HG03460 (cell line): ENCODE results near the gene MAGI2.
"Not testable (repeated sequence)": the region's sequence is repeated elsewhere in the genome, so short reads cannot be mapped to it uniquely, and the experiment has no call there.

Experiments used
- ATAC-seq: cut with Tn5 transposase; IDR thresholded peaks from one replicate; pipeline ENCODE4 v1.9.1; 2021; ENCODE audit not compliant: unreplicated experiment

Gene MAGI2

DNA sequence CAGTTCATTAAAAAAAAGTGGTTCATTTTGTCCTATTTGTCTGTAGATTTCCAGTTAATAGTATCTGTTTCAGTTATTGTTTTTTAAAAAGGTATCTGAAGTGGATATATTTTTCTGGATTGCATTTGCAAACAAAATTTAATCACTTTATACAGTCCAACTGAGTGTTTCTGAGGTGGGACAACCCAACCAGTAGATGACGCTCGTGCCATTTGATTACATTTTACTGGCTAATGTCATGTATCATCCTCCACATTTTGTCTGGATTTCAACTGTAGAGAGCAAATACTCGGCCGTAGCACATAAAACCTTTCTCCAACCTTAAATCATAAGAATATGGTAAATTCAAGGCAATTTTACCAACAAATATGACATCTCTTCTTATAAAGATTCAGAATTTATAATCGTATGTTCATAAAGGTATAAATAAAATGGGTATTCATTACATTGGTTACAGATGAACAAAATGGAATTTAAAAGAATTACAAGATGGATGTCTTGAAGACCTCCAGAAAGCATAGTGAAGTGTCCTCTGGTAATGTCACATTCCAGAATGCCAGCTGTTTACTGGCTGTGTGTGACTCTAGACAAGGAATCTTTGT, 865.9 kb downstream of the MAGI2 start:
- ATAC-seq: no peak

DNA sequence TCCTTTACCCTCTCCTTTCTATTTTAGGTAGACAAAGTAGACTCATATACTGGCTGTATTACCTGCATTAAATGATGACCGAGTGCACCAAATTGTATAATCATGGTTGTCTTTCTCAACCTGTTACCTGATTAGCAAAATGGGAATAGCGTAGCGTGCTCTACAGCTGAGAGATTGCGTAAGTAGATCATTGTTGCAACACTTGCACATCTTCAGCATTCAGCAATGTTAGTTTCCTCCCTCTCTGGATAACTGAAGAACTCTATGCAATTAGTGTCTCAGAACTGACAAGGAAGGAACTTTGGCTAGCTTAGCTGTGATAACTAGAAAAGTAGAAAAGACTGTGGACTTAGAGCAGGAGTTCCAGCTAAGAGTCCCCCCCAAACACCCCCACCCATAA, 867.5 kb downstream of the MAGI2 start:
- ATAC-seq: no peak

DNA sequence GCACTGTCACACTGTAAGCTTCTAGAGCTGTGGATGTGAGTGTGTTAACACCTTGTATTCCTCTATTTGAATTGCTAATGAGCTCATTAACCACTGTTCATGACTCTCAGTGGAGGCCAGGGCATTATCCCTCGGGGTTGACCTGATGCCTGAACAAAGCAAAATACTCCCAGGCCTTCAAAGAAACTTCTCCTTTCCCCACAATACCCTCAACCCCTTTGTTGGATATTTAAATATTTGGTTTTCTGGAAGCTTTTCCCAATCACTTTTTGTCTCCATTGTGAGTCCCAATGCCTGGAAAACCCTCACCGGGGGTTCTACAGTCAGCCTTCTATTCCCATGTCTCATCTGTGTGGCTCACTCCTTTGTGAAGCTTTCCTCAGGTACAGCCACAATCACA, 874.8 kb downstream of the MAGI2 start:
- no peak for ATAC-seq

DNA sequence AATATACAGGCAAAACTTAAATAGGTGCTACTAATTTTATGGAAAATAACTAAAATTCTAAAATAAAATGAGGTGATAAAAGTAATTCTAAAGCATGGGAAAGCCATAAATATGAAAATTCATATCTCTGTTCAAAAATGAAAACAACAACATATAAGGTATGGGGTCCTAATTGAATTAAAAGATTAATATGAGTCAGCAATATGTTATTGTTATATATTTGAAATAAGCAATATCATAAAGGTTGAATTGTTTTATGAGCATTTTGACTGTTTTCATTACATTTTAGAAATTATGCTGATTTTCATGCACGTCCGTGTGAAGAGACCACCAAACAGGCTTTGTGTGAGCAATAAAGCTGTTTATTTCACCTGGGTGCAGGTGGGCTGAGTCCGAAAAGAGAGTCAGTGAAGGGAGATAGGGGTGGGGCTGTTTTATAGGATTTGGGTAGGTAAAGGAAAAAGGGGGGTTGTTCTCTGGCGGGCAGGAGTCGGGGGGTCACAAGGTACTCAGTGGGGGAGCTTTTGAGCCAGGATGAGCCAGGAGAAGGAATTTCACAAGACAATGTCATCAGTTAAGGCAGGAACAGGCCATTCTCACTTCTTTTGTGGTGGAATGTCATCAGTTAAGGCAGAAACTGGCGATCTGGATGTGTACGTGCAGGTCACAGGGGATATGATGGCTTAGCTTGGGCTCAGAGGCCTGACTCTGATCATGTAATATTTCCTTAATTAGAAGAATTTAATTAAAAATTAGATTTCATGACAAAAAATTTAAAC, 876.1 kb downstream of the MAGI2 start:
- ATAC-seq: not testable (repeated sequence)

DNA sequence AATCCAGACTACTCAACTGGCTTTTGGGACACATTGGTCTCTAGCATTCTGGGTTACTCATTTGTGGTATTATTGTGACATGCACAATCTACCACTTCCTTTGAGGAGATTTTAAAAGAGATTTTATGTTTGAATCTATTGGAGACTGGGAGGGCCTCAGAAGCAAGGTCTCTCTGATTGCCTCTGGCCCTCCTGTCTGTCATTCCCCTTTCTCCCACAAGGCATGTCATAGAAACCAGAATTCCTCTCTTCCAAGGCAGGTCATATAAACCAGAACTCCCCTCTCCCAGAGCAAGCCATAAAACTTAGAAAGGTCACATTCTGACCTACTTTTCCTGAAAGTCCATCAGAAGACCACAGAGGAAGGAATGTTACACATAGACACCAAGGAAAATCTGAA, 877.2 kb downstream of the MAGI2 start:
- ATAC-seq: no peak

GRCh38 chr7:78571292-78571691, 882.2 kb downstream of the MAGI2 start:
- no peak for ATAC-seq

DNA sequence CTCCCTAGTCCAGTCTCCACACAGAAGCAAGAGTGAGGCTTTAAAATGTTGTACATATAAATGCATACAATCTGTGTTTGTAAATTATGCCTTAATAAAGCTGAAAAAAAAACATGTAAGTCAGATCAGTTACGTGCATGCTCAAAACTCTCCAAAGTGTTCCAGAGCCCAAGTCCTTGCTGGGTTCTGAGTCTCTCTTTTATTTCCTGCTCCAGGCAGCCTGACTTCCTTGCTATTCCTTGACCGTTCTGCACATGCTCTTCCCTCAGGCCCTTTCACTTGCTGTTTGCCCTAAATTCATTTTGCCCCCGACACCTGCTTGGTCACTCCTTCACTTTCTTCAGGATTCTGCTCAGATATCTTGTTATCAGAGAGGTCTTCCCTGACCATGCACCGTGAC, 884.8 kb downstream of the MAGI2 start:
- no peak for ATAC-seq

DNA sequence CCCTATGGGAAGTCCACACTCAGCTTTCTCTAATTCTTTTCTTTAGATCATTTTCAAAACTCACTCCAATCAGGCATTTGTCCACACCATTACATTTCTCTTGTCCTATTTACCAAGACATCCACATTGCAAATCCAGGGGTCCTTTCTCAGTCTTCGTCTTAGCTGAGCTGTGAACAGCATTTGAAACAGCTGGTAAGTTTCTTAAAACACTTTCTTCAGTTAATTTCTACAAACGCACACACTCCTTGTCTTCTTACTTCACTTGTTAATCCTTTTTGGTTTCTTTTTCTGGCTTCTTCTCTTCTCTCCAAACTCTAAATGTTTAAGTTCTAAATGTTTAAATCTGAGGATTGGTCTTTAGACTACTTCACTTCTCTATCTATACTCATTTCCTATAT, 885.6 kb downstream of the MAGI2 start:
- ATAC-seq: no peak

GRCh38 chr7:78565784-78566183, 887.7 kb downstream of the MAGI2 start:
- ATAC-seq: no peak

DNA sequence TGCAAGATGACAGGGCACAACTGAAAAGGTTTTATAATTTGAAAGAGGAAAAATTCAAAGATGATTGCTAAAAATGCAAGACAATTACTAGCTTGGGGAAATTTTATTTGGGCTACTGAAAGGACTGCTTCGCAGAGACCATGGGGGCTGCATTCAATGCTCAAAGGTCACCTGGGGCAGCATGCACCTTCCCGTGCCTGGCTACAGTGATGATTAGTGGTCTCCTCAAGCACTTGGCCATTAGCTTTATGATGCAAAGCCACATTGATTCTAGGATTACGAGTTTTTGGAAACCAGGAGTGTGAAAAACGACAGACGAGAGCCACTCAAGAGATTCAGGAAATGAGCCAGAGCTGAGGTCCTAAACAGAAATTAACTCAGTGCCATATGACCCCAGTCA, 890.3 kb downstream of the MAGI2 start:
- no peak for ATAC-seq

DNA sequence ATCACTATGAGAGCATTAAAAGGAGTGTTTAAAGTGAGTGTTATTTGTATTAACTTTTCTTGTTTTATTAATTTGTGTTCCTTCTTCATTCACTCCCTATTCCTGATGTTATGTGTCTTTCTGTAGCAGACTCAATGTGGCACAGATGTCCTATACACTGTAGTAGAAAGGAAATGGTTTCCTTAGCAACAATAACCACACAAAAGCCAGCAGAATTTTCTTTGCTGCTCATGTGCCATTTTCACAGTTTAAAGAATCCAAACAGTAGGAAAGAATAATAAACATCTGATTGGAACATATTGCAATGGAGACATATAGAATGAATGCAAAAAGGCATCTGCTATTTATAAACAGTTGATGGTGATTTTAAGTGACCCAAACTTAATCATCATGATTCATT, 891.3 kb downstream of the MAGI2 start:
- ATAC-seq: no peak

GRCh38 chr7:78558566-78558965, 894.9 kb downstream of the MAGI2 start:
- ATAC-seq: no peak

GRCh38 chr7:78543976-78544375, 909.5 kb downstream of the MAGI2 start:
- no peak for ATAC-seq

DNA sequence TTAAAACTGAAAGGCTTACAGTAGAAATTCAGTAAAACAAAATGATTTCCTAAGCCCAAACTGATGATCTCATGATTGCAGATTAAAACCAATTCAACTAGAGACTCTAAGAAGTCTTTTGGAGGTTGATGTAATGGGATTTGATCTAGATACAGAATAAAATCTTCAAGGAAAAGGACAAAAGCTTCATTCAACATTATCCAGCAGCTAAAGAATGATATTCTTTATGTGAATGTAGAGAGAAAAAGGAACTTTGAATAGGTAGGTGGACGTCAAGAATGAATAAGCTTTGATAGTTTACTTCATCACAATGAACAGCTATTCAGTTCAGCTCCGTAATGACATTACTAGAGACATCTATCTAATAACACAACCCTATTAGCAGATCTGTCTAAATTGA, 910.5 kb downstream of the MAGI2 start:
- no peak for ATAC-seq

DNA sequence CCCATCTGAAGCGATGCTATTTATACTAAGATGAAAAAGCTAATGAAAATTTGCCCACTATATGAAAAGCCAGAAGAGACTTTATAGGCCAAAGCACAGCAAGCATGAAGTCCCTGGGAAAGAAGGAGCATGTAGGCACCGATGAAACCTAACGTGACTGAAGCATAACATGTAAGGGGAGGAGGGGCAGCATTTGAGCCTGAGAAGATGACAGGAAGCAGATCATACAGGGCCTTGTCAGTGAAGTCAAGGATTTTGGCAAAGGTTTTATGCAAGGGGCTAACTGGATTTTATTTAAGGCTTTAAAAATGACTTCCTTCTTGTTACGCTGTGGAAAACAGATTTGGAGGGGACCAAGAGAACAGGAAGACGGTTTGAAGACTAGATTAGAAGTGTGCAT, 910.9 kb downstream of the MAGI2 start:
- ATAC-seq: no peak

GRCh38 chr7:78539825-78540224, 913.6 kb downstream of the MAGI2 start:
- no peak for ATAC-seq

- ATAC-seq: no peak
These were observed 917.8 kb downstream of the MAGI2 start for GRCh38 chr7:78535655-78536054.

DNA sequence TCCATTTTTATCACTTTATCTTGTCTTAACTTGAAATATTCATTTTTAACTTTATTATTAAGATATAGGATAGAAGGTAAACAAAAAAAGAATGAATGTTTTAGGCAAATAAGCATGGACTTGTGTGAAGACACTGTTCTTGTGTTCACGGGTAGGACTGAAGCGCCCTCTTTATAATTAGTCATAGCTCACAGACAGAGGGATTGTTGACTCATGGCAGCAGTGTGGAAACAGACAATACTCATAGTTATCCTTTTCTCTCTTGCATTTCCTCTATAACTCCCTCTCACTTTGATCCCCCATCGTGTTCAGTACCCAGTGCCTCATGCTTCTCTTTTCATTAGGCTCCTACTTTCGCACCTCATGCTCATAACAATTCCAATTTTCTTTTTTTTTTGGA, 923.1 kb downstream of the MAGI2 start:
- ATAC-seq: no peak

DNA sequence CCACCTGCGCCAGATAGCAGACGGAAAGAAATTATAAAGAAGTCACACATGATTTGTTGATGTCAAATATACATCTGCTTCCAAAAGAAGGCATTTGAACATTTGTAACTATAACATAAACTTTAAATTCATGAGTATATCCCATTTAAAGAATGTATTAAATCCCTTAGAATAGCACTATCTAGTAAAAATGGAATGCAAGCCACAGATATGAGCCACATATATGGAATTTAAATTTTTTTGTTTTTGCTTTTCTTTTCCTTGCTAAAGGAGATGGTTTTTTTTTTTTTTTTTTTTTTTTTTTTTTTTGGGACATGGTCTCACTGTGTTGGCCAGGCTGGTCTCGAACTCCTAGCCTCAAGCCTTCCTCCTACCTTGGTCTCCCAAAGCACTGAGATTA, 924.1 kb downstream of the MAGI2 start:
- no peak for ATAC-seq

DNA sequence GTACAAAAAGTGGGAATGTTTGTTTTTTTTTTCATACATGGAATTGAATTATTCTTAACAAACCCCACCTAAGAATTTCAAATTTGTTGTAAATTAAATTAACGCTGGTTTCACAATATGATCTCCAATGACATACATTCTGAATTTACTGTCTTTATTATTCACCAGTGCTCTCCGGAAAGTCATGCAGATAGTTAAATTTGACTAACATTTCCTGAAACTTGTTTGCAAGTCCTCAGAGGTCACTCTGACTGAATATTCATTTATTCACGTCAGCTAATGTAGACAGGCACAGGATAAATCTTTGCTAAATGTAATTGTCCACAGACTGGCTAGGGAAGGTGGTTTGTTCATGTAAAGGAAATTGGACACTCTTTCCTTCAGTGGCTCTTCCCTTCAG, 924.5 kb downstream of the MAGI2 start:
- ATAC-seq: no peak

GRCh38 chr7:78523930-78524329, 929.5 kb downstream of the MAGI2 start:
- ATAC-seq: no peak

DNA sequence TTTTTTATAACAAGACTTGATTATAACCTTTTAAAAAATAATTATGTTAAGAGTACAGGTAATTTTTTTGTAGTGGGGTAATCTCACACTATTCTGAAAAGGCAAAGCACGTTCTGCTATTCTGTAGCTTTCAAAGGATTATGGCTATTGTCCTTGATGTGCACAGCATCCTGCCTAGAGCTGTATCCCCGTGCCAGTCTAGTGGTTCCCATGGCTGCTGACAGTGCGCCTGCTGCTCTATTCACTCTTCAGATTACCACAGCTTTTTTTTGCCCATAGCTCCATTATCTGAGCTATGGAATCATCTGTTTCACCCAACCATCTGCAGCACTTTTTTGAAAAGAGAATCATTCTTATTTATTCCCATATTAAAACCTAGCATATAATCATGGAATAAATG, 931.5 kb downstream of the MAGI2 start:
- no peak for ATAC-seq

DNA sequence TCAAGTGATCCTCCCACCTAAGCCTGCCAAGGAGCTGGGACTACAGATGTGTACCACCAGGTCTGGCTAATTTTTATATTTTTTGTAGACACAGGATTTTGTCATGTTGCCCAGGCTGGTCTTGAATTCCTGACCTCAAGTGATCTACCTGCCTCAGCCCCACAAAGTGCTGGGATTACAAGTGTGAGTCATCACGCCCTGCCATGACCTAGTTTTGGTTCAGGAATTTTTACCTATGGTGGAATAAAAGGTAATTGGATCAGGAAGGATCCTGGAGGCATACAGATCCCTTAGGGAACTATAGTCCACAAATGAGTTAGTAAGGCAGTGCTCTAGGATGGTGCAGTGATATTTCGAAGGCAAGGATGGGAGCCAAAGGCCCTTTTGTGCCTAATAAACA, 937.0 kb downstream of the MAGI2 start:
- no peak for ATAC-seq
